ENCODE data around the gene TMOD4. TPM values are rescaled to one million over a fixed set of nuclear protein-coding genes. Genes with fewer than 3 reads are reported as not detected.

TMOD4 gene
- total and polyA plus RNA-seq, 9 of the 15 experiments (the other 6 are each of a cell fraction or from before 2014, with no cell fraction given) = 0.18 to 1.8 (median 1.1) TPM; not detected in 1

DNA sequence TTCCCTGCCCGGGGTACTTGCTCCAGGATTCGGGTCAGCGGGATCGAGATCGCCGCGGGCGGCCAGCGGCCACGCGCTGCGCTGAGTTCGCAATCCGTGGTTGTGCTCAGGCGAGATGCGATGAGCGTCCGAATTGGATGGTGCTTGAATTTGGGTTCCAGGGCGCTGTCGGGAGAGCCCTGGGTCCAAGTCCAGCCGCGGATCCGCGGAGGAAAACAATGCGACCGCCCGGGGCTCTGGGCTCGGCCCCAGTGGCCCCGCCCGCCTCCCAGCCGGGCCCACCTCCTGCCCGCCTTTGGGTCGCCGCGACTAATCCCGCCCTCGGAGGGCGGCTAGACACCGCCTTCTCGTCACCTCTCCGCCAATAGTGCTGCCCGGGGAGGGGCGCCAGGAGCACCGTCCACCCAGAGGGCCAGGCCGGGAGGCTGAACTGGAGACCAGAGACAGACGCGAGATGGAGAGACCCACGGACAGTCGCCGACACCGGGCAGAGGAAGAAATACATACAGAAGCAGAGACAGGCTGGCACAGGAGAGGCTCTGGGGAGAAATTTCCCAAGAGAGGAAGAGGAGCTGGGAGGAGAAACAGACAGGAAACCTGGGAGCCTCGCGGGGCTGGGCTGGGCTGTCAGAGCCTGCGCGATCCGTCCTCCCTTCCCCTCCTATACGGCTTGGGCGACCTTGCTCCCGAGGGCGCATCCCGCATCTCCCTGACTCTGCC lies 29.2 kb downstream of the TMOD4 start, which contains the start of gene SEMA6C (continued):
- TF ChIP-seq, protein P1, sequence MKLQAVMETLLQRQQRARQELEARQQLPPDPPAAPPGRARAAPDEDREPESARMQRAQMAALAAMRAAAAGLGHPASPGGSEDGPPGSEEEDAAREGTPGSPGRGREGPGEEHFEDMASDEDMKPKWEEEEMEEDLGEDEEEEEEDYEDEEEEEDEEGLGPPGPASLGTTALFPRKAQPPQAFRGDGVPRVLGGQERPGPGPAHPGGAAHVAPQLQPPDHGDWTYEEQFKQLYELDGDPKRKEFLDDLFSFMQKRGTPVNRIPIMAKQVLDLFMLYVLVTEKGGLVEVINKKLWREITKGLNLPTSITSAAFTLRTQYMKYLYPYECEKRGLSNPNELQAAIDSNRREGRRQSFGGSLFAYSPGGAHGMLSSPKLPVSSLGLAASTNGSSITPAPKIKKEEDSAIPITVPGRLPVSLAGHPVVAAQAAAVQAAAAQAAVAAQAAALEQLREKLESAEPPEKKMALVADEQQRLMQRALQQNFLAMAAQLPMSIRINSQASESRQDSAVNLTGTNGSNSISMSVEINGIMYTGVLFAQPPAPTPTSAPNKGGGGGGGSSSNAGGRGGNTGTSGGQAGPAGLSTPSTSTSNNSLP (IDR thresholded peaks at IDR 0.05; ENCODE audit: borderline replicate concordance, low read depth, low read length) = no peak
- TF ChIP-seq FUS (optimal IDR thresholded peaks at IDR 0.05; ENCODE audit: low read depth, low read length) = no peak
- no peak for TF ChIP-seq PTBP1 (IDR thresholded peaks at IDR 0.05; ENCODE audit: low read depth, low read length)
- TF ChIP-seq ARID2 (IDR thresholded peaks at IDR 0.05) = no peak
- TF ChIP-seq, protein P2, sequence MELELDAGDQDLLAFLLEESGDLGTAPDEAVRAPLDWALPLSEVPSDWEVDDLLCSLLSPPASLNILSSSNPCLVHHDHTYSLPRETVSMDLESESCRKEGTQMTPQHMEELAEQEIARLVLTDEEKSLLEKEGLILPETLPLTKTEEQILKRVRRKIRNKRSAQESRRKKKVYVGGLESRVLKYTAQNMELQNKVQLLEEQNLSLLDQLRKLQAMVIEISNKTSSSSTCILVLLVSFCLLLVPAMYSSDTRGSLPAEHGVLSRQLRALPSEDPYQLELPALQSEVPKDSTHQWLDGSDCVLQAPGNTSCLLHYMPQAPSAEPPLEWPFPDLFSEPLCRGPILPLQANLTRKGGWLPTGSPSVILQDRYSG (tag; conservative IDR thresholded peaks at IDR 0.05; ENCODE audit: low read depth) = no peak
- TF ChIP-seq DPF2 (IDR thresholded peaks at IDR 0.05) = no peak
- TF ChIP-seq C11orf30 (IDR thresholded peaks at IDR 0.05; ENCODE audit: low read depth) = no peak
- TF ChIP-seq POLR2AphosphoS2 (IDR thresholded peaks at IDR 0.05; ENCODE audit: low read length) = no peak
- TF ChIP-seq PHF20 (IDR thresholded peaks at IDR 0.05; ENCODE audit: partially characterized antibody) = peak; percentile 54
- no peak for TF ChIP-seq ETV6 (IDR thresholded peaks at IDR 0.05; ENCODE audit: borderline replicate concordance in 1 of 2, low read depth in 2 of 2, low read length in 1 of 2)
- TF ChIP-seq ETV6 (CRISPR knock-in tag; IDR thresholded peaks at IDR 0.05; ENCODE audit: borderline replicate concordance) = no peak
- no peak for TF ChIP-seq ZNF282 (CRISPR knock-in tag; IDR thresholded peaks at IDR 0.05)
- TF ChIP-seq ADNP (tag; IDR thresholded peaks at IDR 0.05) = no peak
- no peak for TF ChIP-seq MYBL2 (IDR thresholded peaks at IDR 0.05; ENCODE audit: low read depth)
- no peak for TF ChIP-seq MYBL2 (CRISPR knock-in tag; IDR thresholded peaks at IDR 0.05; ENCODE audit: borderline replicate concordance)
- TF ChIP-seq KAT2B (IDR thresholded peaks at IDR 0.05; ENCODE audit: low read depth, low read length) = no peak
- TF ChIP-seq, protein P3, sequence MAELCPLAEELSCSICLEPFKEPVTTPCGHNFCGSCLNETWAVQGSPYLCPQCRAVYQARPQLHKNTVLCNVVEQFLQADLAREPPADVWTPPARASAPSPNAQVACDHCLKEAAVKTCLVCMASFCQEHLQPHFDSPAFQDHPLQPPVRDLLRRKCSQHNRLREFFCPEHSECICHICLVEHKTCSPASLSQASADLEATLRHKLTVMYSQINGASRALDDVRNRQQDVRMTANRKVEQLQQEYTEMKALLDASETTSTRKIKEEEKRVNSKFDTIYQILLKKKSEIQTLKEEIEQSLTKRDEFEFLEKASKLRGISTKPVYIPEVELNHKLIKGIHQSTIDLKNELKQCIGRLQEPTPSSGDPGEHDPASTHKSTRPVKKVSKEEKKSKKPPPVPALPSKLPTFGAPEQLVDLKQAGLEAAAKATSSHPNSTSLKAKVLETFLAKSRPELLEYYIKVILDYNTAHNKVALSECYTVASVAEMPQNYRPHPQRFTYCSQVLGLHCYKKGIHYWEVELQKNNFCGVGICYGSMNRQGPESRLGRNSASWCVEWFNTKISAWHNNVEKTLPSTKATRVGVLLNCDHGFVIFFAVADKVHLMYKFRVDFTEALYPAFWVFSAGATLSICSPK (IDR thresholded peaks at IDR 0.05; ENCODE audit: borderline replicate concordance) = no peak
- TF ChIP-seq, protein P4, sequence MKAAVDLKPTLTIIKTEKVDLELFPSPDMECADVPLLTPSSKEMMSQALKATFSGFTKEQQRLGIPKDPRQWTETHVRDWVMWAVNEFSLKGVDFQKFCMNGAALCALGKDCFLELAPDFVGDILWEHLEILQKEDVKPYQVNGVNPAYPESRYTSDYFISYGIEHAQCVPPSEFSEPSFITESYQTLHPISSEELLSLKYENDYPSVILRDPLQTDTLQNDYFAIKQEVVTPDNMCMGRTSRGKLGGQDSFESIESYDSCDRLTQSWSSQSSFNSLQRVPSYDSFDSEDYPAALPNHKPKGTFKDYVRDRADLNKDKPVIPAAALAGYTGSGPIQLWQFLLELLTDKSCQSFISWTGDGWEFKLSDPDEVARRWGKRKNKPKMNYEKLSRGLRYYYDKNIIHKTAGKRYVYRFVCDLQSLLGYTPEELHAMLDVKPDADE (conservative IDR thresholded peaks at IDR 0.05; ENCODE audit: control insufficient read depth, low read depth, low read length) = no peak
- no peak for TF ChIP-seq EP400 (IDR thresholded peaks at IDR 0.05)
